ENCODE results near the gene POLH.

DNA sequence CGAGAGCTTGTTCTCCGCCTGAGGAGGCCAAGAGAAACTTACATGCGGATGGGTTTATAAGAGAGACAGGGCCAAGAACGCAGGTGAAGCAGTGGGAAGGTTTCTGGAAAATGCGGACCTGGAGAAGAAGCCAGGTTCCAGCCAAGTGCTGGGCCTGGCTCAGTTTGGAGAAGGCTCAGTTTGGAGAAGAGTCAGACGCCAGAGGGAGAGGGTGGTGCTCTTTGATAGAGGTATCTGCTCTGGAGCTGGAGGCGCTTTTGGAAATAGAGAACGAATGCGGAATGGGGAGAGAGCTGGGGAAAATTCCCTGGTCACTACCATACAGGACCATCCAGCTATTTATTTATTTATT, 69.6 kb downstream of the POLH start:
- TF ChIP-seq CTCF (IDR thresholded peaks at IDR 0.05; ENCODE audit: extremely low read depth in 1 of 2, insufficient read depth in 1 of 2, low read depth in 1 of 2, low read length in 2 of 2) (no peak), GATA2 (IDR thresholded peaks at IDR 0.05; ENCODE audit: insufficient read depth, insufficient read length, low read depth, low read length) (no peak), EZH2 (IDR thresholded peaks at IDR 0.05; ENCODE audit: borderline replicate concordance, low read depth, low read length, severe bottlenecking) (no peak), POLR2A (IDR thresholded peaks at IDR 0.05; ENCODE audit: low read depth, low read length) (no peak), POLR2AphosphoS5 (IDR thresholded peaks at IDR 0.05; ENCODE audit: insufficient read depth, low read depth, low read length) (no peak), JUN (IDR thresholded peaks at IDR 0.05; ENCODE audit: borderline replicate concordance, insufficient read depth, insufficient read length, low read depth) (no peak), MYC (IDR thresholded peaks at IDR 0.05; ENCODE audit: low read depth, low read length) (no peak)
- TF ChIP-seq, protein P1, sequence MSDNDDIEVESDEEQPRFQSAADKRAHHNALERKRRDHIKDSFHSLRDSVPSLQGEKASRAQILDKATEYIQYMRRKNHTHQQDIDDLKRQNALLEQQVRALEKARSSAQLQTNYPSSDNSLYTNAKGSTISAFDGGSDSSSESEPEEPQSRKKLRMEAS (IDR thresholded peaks at IDR 0.05; ENCODE audit: insufficient read depth, insufficient read length): no peak
